LoVo (cell line): ENCODE measurements around the gene HACL1.

ENCODE experiments used
- DNase-seq: peaks from one replicate; pipeline ENCODE4 v3.0.0-alpha.2; 2016; ENCODE audit warnings: low spot score

HACL1 gene

DNA sequence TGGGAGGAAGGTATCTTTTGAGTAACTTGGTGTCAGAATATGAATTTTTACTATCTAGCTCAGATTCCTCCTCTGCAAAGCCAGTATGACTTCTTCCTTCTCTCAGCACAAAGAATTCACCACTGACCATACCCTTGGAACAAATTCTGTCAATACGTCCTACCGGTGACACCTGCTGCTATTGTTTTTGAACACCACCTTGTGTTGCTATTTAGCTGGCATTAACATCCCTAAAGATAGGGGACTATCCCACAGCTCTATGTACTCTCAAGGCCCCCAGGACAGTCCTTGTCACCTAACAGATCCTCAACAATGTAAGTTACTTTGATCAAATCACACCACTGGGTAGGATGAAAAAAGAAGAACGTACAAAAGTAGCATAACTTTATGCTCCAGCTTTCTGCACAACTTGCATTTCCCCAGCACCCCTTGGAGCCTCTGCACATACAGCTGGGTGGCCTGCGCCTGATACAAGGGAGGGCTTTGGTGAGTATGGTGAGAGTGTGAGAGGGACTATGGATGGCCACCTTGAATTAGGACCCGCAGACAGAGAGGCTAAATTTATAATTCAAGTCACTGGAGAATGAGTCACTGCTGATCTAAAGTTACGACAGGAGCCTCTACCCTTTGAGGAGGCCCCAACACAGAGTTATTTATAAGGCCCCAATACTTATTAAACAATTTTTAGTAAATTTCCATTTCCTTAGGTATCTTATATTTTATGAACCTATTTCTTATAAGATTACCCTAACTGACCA, 77.5 kb downstream of the HACL1 start:
- DNase-seq = no peak

DNA sequence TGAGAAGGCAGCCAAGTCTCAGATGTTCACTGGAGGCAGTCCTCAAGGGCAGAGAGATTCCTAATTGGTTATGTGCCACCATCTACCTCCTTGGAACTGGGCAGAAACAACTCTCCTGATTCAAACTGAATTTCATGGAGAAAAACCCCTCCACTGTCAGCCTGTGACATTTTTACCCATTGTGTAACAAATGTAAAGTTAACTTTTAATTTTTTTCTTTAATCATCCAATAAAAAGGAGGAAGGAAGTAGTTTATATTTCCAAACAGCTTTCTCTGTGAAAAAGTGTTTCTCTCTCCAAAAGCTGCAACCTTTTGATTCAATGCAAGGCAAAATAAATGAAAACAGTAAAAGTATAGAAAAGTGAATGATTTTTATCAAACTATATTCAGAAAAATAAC, 79.4 kb downstream of the HACL1 start:
- DNase-seq = no peak

DNA sequence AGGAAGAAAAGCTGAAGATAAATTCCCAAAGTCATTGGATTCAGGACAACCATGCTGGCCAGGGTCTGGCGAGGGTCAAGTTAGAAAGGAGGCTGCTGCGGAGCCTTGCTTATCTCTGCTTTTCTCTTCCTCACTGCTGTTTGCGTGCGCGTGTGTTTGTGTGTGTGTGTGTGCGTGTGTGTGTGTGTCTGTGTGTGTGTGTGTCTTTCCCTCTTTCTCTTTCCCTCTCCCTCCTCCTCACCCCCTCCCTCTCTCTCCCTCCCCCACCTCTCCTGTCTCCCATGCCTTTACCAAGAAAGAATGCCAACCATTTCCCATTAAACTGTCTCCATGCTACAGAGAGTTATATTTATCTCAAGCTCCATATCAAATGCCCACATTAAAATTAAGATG, 79.8 kb downstream of the HACL1 start, which contains the start of gene COLQ:
Gene COLQ (minus strand): TSS at position 134 of the 393 bp plus-strand sequence. CDS start 81 bp downstream, at position 53.
- DNase-seq = no peak

DNA sequence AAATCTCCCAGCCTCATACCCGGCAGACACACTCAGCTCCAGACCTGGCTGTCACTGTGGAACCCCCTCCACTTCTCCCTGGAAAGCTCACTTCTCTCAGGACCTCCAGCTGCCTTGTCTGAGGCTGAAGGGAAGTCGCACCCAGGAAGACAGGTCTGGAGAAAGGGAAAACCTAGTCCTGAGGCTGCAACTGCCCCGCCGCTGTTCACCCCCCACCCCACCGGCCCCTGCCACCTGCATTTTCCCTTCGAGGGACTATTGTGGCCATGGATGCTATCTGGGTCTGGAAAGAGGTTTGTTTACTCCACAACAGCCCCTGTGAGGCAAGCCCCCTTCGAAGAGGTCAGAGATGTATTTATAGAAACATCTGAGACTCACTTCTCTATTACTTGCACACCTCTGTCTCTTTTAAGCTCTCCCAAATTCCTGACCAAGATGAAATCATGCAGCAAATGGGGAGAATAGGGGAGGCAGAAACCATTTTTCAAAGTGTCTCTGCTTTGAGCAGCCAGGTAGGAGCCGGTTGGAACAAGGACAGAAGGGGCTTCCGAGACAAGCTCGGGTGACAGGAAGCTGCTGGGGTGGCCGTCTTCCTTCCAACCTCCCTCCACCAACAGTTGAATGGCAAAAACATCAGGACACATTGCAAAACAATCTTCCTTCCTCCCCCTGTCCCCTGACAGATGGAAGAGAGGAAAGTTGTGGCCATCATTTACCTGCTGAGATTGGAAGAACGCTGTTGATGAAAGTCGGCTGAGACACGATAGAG, 80.4 kb downstream of the HACL1 start:
- DNase-seq = no peak

DNA sequence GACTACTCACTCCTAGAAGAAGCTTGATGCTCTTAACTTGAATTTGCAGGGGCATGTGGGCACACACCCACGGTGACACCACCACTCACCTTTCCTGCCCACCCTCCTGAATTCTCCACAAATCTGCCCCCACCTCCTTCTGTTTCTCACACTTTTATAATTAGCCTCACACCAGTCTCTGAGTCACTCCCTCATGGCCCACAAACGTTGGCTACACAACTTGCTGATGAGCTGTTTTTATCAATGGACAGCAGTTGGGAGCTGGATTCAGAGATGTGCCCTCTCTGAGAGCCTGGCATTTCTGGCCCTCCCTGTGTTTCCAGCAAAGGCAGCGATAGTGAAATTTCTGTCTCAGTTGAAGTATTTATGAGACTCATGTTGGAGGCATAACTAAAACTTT, 81.2 kb downstream of the HACL1 start:
- no peak for DNase-seq

DNA sequence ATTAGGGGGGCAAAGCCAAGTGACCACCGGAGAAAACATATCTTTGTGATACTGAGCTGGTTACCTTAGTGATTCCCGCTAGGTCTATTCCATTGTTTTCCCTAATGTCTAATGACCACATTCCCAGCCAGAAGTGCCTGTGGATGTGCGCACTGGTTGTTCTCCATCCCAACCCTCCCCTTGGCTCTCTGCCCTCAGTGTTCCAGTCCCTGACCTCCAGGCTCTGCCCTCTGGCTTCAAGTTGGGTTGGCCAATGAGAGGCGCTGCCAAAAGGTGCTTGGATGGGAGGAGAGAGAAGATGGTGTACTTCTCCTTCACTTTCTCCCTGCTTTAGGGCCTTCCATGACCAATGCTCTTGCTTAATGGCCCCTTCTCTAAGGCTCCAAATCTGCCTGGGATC, 82.3 kb downstream of the HACL1 start:
- DNase-seq = no peak

DNA sequence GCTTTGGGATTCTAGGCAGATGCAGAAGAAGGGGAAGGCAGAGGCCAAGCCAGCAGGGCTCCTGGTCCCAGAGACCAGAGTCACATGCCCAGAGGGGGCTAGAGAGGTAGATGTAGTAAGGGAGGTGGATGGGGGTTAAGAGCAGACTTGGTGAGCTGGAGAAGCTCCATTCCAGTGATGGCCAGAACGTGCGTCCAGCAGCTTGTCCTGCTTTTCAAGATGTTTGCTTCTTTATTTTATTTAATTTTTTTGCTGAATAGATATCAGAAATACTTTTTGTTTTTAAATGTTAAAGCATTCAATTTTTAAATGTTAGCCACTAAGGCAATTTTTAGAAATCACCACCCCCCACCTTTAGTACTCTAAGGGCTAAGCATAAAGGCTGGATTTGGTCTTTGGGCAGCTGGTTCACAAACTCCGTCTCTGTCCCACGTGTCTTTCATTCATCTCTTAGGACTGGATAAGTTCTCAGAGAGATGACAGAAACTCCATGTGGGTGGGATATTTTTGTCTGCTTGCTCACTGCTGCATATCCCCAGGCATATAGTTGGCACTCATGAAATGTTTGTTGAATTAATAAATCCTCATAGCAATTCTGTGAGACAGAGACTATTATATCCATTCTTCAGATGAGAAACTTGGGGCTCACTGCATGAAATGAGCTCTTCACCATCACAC, 86.6 kb downstream of the HACL1 start:
- DNase-seq = no peak

DNA sequence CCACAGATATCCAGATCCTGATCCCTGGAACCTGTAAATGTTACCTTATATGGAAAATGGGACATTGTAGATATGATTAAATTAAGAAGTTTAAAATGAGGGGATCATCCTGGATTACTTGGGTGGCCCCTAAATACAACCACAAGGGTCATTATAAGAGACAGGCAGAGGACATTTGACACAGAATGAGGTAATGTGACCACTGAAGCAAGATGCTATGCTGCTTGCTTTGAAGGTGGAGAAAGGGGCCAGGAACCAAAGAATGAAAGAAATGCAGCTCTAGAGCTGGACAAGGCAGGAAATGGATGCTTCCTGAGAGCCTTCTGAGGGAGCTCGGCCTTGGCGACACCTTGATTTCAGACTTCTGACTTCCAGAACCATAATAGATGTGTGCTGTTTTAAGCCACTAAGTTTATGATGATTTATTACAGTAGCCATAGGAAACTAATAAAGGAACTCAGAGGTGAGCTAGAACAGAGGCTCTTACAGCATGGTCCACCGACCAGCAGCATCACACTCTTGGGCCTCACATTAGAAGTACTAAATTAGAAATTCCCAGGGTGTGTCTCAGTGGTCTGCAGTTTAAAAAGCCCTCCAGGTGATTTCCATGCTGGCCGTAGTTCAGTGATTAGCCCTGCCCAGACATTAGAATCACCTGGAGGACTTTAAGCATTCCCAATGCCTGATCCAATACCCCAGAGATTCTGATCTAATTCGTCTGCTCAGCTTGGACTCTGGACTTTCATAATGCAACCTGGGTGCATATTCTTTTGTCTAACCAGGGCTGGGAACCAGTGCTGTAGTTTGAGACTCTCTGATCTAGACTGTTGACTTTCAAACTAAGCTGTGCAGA, 87.3 kb downstream of the HACL1 start:
- DNase-seq = no peak

DNA sequence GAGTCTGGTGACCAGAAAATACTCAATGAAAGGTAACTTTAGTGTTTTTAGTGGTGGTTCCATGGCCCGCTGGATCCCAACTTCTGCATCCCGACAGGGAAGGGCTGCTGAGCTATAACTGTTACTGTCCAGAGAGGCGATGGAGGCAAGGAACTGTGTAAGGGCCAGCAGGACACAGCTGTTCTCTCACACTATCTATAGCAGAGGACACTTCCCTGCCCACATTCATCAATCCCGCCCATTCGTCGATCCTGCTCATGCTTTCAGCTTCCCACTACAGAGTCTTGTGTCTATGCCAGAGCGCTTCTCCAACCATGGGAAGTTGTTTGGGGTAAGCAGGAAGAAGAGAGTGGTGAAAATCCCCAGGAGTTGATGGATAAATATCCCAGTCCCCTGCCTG, 88.3 kb downstream of the HACL1 start:
- DNase-seq = no peak

DNA sequence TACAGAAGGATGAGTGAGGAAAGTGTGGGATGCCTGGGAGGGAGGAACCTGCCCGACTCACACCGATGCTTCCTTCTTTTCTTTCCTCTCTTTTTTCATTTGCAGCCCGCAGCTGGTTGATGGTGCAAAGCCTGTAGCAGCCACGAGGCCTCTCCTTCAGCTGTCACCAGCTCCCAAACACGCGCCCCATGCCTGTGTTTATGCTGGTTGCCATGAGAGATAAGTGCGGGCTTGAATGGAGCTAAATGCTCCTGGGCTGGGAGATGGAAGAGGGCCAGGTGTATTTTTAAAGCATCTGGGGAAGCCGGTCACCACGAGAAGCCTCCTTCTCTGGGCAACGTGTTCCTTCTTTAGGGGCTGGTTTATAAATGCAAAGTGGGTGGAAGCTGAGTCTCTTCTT, 89.2 kb downstream of the HACL1 start:
- DNase-seq = no peak

DNA sequence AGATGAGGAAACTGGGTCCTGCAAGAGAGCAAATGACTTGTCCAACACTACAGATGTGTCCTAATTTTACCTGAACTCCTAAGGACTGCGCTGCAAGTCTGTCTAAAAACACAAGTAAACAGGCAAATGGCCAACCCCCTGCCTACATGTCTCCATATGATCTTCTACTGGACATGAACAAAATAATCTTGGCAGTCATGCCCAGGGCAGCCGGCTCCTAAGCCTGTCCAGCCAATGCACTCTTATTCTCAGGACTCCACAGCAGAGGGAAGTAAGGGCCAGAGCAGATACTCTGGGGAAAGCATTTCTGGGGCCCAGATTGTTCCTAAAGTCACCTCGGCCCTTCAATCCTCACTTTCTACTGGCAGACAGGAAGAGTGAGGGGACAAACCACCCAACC, 90.2 kb downstream of the HACL1 start:
- no peak for DNase-seq
